Activated T-helper 1 cell treated with Interleukin-2 at 50 U/mL for 16 hours (primary cell): Measurements from ENCODE around the gene MAPRE3.
"Not testable (repeated sequence)": the region's sequence is repeated elsewhere in the genome, so short reads cannot be mapped to it uniquely, and the experiment has no call there.

ENCODE experiments used
- DNase-seq: peaks from one replicate; pipeline ENCODE4 v3.0.0-alpha.2; 2020; ENCODE audit warnings: low read depth

Gene MAPRE3

DNA sequence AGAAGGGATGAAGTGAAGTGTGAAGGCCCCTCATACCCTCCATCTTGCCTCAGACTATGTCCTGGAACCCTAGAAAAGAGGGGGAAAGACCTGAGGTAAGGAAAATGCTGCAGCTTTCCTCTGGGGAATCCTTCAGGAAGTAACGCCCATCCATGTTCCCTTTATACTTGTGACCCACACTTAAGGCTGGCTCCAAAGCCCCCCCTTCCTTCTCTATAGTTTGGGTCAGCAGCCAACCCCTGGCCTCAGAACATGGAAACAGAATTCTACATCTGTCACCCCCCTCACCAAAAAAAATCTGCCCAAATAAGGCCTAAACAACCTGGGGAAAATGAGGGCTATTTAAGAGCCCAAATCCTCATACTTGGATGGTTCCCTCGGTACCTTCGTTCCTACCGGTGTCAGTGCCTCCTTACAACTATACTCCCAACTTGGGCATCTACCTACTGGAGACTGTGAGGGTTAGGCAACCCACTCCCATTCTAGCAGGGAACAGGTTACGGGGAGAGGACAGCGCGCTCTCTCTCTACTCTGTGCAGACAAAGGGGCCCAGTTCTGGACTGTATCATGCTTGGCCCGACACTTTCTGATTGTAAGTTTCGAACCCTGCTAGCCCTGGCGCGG is 100.3 kb downstream of the MAPRE3 start:
- no peak for DNase-seq

DNA sequence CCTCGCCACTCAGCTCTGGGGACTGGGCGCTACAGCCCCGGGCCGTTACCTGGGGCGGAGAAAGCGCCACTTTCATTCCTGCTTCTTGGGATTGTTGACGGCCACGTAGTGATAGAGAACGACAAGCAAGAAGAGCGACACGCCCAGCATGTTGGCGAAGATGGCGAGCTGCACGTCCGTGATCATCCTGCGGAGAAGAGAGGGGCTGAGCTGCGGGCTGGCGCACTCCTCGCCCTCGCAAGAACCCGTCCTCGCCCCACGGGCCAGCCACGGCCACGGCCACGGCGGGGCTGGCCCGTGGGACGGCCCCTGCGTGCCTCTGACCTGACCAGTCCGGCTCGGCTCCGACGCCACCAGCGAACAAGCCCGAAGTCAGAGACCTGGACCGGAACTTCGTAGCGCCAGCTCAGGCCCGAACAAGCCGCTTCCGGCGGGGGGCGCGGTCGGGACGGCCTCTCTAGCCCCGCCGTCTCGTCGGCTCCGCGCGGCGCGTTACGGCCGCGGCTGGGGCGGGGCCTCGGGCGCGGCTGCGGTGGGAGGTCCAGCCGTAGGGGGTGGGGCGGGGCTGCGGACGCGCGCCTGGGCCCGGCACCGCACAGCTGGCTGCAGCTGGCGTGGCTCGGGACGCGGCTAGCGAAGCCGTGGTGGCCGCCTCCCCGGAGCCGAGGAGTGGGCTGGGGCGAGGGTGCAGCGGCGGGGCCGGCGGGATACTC is 101.0 kb downstream of the MAPRE3 start, which contains the start of gene OST4:
TSS of gene OST4 (minus strand) at position 378 of the 713 bp plus-strand sequence.
- peak; percentile 88 for DNase-seq

DNA sequence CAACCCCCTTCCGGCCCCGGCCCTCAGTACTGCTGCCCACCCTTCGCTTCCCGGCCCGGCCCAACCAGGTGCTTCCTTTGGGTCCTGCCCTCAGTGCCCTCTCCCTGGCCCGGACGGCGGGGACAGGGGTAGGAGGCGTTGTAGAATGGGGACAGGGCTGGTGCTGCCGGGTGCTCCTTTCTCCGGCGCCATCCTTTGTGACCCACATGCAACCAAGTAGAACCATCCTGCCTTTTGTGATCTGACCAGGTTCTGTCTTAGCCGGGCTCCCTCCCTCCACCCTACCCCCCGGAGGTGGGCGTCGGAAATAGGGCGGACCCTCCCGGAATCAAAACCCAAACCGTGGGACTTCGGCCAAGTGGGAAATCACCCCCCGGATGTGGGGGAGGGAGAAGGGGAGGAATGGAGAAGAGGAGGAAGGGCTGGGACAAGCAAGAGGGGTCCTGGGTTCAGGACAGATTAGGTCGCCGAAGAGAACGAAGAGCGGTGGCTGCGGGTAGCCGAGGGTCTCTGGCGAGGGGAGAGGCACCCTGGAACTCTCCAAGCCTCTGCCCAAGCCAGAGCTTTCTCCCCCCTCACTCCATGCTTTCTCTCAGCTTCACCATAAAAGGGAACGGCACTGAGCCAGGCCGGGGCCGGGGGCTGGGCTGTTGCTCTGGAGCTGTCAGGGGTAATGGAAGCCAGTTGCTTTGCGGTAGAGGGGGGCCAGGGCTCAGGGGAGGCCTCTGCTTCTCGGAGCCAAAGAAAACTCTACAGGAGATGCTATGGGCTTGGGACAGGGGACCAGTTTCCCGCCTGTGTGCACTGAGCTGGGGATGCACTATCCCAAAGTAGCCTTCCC is 101.8 kb downstream of the MAPRE3 start:
- no peak for DNase-seq

DNA sequence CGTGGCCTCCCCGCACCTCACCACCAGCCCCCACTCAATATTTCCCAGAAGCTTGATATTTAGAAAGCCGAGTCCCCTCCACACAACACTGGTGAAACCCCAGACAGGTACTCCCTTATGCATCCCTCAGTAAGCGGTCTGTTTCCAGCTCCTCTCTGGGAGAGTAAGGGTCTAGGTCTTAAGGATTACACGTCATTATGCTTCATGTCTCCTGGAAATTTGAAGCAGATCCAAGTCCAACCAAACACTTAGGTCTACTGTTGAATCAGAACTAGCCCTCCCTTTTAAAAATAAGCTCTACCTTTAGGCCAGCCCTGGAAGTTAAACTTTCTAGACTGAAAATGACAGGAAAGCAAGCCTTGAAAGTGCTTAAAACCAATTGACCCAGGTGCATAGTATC is 102.5 kb downstream of the MAPRE3 start:
- no peak for DNase-seq

DNA sequence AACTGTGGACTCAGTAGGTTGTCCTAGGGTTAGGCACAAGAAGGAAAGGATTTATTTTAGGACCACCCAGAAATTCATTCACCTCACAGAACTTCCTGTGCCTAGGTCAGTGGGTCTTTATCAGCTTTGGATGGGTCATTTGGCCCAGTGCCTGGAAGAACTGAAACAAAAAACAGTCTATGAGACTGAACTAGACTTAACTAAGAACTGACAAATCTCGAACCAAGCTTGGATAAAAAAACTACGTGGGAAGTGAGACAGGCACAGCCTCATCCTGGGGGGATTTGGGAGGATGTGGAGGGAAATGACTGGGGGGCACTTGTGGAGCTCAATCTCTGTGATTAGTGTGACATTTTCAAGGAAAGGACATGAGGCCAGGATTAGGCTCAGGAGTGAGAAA is 103.3 kb downstream of the MAPRE3 start:
- no peak for DNase-seq

DNA sequence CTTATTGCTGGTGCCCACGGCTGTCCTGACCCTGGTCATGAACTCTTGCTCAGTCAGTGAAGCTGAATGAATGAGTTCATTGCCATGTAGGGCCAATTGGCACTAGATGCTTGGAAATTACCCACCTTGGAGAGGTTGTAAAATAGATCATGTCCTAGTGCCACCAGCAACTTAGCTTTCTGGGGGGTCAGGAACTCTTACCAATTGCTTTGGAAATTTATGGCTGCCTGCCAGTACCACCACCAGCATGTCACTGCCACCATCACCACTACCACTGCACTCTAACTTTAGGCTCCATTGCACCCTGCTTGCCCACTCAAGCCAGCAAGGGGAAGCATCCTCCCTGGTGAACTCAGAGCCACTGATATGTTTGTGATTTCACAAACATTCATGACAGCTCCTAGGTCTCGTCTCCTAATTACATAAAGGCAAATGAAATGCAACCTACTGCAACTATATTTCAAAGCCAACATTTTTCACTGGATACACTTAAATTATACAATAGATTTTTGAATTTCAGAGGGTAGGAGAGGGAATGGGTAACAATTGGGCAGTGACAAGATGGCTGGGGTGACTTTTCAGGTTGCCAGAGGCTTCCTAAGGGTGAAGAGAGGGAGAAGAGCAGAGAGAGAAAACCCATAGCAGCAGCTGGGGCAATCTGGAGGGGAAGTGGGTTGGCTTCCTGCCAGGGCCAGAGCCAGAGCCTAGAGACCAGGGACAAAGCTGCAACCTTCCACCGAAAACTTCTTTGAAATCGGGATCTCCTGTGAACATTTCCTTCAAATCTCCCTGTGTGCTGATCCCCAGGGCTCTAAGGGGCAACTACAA is 104.5 kb downstream of the MAPRE3 start:
- no peak for DNase-seq

DNA sequence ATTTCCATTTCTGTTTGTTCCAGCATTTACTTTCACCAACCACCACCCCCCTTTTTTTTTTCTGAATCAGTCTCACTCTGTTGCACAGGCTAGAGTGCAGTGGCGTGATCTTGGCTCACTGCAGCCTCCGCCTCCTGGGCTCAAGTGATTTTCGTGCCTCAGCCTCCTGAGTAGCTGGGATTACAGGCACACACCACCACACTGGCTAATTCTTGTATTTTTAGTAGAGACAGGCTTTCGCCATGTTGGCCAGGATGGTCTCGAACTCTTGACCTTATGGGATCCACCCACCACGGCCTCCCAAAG is 105.1 kb downstream of the MAPRE3 start:
- not testable (repeated sequence) for DNase-seq

DNA sequence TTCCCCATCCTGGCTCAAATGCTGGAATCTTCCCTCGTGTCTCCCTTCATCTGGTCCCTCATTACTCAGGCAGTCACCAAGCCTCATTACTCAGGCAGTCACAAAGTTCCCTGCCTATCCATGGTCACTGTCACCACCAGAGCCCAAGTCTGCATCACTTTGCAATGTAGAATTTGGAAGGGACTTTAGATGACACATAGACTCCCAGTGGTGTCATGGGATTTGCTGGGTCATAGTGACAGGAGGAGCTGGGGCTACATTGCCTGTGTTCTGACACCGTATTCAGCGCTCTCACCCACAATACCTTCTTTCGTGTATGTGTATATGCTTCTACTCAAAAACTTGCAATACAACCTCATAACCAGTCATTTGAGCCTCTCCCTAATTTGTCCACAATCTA is 105.9 kb downstream of the MAPRE3 start:
- no peak for DNase-seq
